Left forelimb (tissue), 1 donor: ENCODE data around the gene ANKRD40CL.
"Not testable (repeated sequence)": the region's sequence is repeated elsewhere in the genome, so short reads cannot be mapped to it uniquely, and the experiment has no call there.

ENCODE experiments used
- DNase-seq: peaks from one replicate; pipeline ENCODE4 v3.0.0-alpha.2; 2018; ENCODE audit warnings: low spot score

ANKRD40CL gene

GRCh38 chr17:50767446-50767845, at the start of gene ANKRD40CL:
TSS of gene ANKRD40CL (minus strand) at chr17:50767518. CDS start at chr17:50766913, 605 bp downstream.
- DNase-seq = no peak

GRCh38 chr17:50816271-50816670, 49.0 kb upstream of the ANKRD40CL start:
- no peak for DNase-seq

DNA sequence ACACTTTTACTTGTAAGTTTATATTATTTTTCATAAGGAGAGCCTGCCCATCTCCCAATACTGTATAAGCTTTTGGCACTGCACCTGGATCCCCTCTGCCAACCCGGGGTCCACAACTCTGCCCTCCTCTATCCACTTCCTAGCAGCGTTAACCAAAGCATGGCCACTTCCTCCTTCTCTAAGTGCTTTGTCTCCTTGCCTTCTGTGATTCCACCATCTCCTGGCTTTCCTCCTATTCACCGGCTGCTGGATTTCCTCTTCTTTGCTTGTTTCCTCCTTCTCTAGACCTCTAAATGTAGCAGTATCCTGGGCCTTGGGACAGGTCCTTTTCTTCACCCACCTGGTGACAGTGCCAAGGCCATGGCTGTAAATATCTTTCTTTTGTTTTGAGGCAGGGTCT, 48.1 kb upstream of the ANKRD40CL start:
- DNase-seq = no peak

GRCh38 chr17:50813583-50813982, 46.3 kb upstream of the ANKRD40CL start:
- no peak for DNase-seq

DNA sequence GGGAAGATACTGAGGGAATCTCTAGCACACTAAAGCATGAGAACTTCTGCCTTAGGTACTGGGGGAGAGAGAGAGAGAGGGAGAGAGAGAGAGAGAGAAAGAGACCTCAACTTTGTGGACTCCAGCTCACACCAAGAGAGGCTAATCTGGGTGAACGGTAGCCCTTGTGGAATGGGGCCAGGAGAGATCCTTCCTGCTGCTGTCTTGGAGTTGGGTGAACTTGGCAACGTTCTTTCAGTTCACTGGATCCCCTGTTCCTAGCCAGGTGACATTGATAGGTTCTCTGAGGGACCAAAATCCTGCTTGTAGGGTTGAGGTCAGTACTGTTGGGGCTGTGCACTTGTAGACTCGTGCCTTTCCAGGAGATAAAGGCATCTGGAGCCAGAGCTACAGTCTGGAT, 41.6 kb upstream of the ANKRD40CL start:
- DNase-seq = no peak

DNA sequence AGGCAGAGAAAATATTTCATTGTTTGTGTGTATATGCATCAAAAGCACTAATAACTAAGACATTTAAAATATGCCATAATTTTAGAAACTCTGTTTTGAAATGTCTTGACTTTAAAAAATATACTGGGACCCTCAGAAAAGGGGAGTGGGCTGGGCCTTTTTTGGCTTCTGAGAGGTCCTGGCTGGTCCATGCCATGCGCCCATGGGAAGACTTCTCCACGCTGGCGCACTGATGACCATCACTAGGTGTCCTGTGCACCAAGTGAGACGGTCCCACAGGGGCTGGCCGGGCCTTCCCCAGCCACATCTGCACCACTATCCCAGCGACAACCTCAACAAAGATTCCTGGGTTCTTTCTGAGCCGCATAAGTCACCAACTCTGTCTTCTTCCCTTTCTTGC, 41.1 kb upstream of the ANKRD40CL start:
- no peak for DNase-seq

GRCh38 chr17:50807675-50808074, 40.4 kb upstream of the ANKRD40CL start:
- DNase-seq = no peak

DNA sequence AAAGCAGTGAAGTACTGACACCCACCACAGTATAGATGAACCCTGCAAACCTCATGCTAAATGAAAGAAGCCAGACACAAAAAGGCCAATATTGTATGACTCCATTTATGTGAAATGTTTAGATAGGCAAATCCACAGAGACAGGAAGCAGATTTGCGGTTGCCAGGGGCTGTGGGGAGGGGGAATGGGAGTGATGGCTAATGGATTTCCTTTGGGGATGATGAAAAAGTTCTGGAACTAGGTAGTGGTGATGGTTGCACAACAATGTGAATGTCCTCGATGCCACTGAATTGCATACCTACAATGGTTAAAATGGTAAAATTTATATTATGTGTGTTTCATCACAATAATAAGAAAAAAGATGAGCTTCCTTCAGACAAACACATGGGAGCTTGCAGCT, 39.7 kb upstream of the ANKRD40CL start:
- DNase-seq = no peak

DNA sequence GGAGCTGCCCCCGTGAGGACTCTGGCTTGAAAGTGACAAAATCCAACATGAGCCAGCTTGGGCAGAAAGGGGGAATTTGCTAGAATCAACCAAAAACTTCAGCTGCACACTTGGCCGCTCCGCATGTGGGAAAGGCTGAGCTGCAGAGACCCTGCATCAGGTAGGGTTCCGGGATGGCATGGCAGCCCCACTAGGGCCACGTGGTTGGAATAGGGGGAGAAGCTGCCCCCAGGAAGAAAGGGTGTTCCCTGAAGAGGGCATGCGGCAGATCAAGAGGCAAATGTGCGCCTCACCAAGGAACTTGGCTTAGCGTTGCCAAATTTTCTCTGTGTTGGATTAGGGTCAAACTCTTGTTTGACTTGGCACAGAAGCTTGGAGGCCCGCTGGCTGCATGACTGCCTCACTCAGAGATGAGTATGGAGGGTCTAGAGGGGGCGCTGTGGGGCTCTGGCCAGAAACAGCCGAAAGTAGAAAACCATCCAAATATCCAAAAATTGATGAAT, 38.9 kb upstream of the ANKRD40CL start:
- no peak for DNase-seq

GRCh38 chr17:50805486-50805885, 38.2 kb upstream of the ANKRD40CL start:
- DNase-seq = no peak

- not testable (repeated sequence) for DNase-seq
Measured at GRCh38 chr17:50804749-50805475, 37.6 kb upstream of the ANKRD40CL start.

DNA sequence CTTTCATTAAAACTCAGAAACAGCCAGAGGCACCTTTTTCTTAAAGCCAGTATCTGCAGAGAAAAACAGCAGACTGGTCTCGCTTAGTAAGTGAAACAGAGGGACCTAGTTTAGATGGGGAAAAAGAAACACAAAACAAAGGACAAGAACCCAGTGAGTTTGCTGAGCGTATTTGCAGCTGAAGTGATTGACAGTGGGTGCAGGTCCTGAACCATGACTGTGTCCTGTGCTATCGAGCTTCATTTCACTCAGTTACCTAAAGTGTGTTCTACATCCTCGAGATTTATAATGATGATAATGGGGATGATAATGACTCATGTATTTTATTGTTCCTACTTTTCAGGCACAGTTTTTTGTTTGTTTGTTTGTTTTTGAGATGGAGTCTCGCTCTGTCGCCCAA, 36.4 kb upstream of the ANKRD40CL start:
- DNase-seq = no peak

DNA sequence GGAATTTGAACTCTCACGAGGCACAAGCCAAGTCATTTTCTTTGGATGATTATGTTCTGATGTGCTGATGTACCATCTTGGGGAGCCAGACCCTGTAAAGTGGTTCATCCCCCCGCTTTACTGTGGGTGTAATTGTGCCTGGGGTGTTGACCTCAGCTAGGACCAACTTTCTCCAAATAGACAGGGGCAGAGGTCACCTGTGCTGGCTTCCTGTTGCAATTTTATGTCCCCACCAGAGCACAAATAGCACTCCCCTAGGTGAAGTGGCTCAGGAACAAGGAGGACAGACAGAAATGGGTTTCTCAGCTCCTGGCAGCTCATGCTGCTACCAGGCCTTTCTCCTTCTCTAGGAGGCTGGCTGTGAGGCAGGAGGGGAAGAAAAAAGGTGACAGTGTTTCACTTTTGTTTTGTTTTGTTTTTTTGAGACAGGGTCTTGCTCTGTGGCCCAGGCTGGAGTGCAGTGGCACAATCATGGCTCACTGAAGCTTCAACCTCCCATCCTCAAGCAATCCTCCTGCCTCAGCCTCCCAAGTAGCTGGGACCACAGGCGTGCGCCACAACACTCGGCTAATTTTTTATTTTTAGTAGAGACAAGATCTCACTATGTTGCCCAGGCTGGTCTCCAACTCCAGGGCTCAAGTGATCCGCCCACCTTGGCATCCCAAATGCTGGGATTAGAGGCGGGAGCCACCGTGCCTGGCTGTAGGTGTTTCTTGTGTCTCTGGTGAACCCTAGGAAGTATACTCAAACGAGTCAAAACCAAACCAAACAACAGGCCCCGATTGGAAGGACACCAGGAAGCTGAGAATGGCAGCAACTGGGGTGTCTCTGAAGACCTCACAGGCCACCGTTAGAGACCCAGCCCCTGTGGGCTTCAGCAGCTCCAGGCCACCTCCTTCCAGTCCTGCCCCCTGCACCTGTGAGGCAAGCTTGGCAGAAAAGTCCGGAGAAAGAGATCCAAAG, 35.6 kb upstream of the ANKRD40CL start:
- no peak for DNase-seq

- no peak for DNase-seq
Measured at GRCh38 chr17:50800196-50800700, 32.9 kb upstream of the ANKRD40CL start.

- DNase-seq = no peak
Measured at GRCh38 chr17:50799582-50799981, 32.3 kb upstream of the ANKRD40CL start.

GRCh38 chr17:50798424-50799288, 31.3 kb upstream of the ANKRD40CL start:
- DNase-seq = no peak

GRCh38 chr17:50797135-50797810, 30.0 kb upstream of the ANKRD40CL start:
- no peak for DNase-seq

- no peak for DNase-seq
Measured at GRCh38 chr17:50794361-50794760, 27.0 kb upstream of the ANKRD40CL start.

DNA sequence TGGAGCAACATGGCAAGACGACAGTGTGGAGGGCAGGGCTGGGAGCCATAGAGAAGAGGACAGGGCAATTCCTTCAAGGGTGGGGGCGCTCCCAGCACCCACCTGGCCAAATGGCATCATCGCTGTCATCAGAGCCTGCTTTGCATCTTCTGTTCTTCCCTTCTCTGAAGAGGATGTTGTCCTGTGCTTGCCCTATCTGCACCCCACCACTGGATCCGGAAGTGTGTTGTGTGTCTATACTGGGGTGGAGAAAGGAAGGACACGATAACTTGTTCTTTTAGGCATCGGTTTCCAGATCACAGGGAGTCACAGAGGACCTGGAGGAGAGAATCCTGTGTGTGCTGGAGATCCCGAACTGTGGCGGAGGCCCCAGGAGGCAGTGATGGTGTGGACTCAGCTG, 25.7 kb upstream of the ANKRD40CL start:
- DNase-seq = no peak

DNA sequence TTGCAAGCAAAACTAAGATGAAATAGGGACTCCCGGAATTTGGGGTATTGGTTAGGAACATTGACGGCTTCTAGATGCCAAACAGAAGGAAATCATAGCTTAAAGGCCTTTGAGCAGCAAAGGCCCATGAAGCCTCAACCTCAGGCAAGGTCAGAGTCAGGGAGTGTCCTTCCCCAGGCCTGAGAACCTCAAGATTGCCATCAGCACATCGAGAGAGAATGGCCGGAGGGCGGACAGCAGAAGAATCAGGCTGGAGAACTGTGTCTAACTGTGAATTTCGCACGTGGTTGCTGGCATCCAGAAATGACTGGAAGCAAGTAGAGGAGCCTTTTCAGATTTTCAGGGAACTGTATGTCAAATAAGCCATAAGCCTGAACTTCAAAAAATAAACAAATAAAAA, 24.8 kb upstream of the ANKRD40CL start:
- no peak for DNase-seq

DNA sequence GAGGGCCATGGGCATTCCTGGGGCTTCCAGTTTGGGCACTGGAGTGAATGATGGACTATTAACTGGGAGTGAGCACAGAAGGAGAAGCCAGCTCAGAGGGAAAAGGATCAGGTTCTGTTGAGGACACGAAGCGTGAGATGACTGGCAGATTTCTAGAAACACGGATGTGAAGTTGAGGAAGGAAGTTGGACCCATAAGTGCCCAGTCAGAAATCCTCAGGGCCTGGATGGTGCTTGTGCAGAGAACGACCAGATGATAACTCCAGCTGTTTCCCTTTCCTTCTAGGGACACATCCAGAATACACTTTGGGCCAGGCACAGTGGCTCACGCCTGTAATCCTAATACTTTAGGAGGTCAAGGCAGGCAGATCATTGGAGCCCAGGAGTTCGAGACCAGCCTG, 23.3 kb upstream of the ANKRD40CL start:
- no peak for DNase-seq
